ENCODE measurements around the gene GOSR1.
"Not testable (repeated sequence)": the region's sequence is repeated elsewhere in the genome, so short reads cannot be mapped to it uniquely, and the experiment has no call there.

DNA sequence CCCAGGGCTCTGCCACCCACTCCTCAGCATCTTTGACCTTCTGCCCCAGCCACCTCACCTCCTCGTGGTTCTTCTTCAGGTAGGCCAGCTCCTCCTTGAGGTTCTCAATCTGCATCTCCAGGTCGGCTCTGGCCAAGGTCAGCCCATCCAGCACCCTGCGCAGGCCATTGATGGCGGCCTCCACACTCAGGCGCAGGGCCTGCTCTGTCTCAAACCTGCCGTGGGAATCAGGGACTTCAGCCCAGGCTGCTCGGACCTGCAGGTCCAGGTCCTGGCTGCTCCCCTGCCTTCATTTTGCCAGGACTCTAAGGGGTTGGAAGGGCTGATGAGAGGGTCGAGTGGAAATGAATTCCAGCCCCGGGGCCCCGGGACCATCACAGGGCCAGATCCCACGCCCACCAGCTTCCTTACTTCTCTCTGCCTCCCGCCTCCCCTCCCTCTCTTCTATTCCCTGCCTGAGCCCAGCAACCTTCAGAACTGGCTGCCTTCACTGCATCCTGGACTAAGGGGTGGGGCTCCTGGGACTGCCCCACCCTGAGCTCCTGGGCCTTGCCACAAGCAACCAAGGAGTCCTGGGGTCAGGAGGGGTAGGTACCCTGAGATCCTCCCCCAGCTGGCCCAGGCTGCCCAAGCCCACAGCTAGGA lies 92.4 kb downstream of the GOSR1 start:
- not testable (repeated sequence) for TF ChIP-seq CEBPB (IDR thresholded peaks at IDR 0.05); RAD21 (conservative IDR thresholded peaks at IDR 0.05 in 1 of 2, IDR thresholded peaks at IDR 0.05 in 1 of 2); SREBF2 (IDR thresholded peaks at IDR 0.05)
